Esophagus muscularis mucosa (tissue), 4 donors: ENCODE results near the gene OR5AU1. TPM values are rescaled to one million over a fixed set of nuclear protein-coding genes. Genes with fewer than 3 reads are reported as not detected.

Experiments used
- DNase-seq: peaks from one replicate; pipeline ENCODE4 v3.0.0-alpha.2; 2017; ENCODE audit errors: extremely low spot score
- H3K27ac ChIP-seq, 4 donors: fragments of 200-600 bp; sonication (generic); replicated peaks in 1 of 4; 1 replicate in 3 of 4; 2 replicates in 1 of 4; pipeline ENCODE4 v1.5.1; 2016 to 2019; ENCODE audit warnings: mild to moderate bottlenecking in 1 of 4
- H3K27me3 ChIP-seq, 4 donors: fragments of 200-600 bp; sonication (generic); one replicate each; pipeline versions ENCODE4 v1.5.1 to v1.6.0; 2016 to 2019
- H3K36me3 ChIP-seq, 4 donors: fragments of 200-600 bp; sonication (generic); one replicate each; pipeline ENCODE4 v1.5.1; 2016 to 2019
- H3K4me1 ChIP-seq, 4 donors: fragments of 200-600 bp; sonication (generic); one replicate each; pipeline ENCODE4 v1.5.1; 2016 to 2019
- H3K4me3 ChIP-seq, 4 donors: fragments of 200-600 bp; sonication (generic); 1 replicate in 2 of 4; 2 replicates in 2 of 4; pipeline ENCODE4 v1.5.1; 2016 to 2019; ENCODE audit warnings: mild to moderate bottlenecking in 4 of 4, moderate library complexity in 1 of 4
- H3K9me3 ChIP-seq, 4 donors: fragments of 200-600 bp; sonication (generic); 1 replicate in 3 of 4; 2 replicates in 1 of 4; pipeline ENCODE4 v1.5.1; 2016 to 2019
- EP300 ChIP-seq: sonication (generic); formaldehyde crosslinking; IDR thresholded peaks from one replicate; pipeline ENCODE4 v1.6.1; 2017; ENCODE audit warnings: antibody characterized with exemption
- POLR2A ChIP-seq: fragments of 450-650 bp; IDR thresholded peaks from one replicate; pipeline ENCODE4 v1.6.1; 2017; ENCODE audit warnings: antibody characterized with exemption, moderate library complexity, mild to moderate bottlenecking, low read depth
- POLR2AphosphoS5 ChIP-seq, 2 donors: sonication (generic); formaldehyde crosslinking; IDR thresholded peaks; one replicate each; pipeline ENCODE4 v1.6.1; 2017; ENCODE audit warnings: antibody characterized with exemption in 2 of 2
- WGBS: methylation state at CpG from one replicate; pipeline ENCODE4 v1.1.5; 2018; 5-methylcytosine and 5-hydroxymethylcytosine counted together
- intact Hi-C: fragments of 100-400 bp; cut with DNase I; formaldehyde crosslinking; loops from one replicate; pipeline ENCODE4 v1.15.1; 2023
- small RNA-seq, 3 donors: library from RNA; depleted of rRNA; stranded (forward); fragments of <200 nt; gene quantifications; one replicate each; pipeline ENCODE3, GENCODE V24; 2016
- total RNA-seq, 4 donors: library from RNA; depleted of rRNA; stranded (reverse); fragments of >200 nt; gene quantifications; one replicate each; pipeline versions ENCODE4 v1.1.0 to v1.2.1, GENCODE V29; 2016
- TF ChIP-seq, protein P1 (sequence below), 3 experiments: fragments of 200-600 bp in 2 of 3; fragments of 450-650 bp in 1 of 3; sonication (generic) in 2 of 3; IDR thresholded peaks; one replicate each; pipeline ENCODE4 v1.5.1; 2017 to 2019; ENCODE audit warnings: antibody characterized with exemption in 3 of 3, mild to moderate bottlenecking in 2 of 3, moderate library complexity in 1 of 3

Gene OR5AU1
- total RNA-seq, 4 donors from 2014 or later = not detected

DNA sequence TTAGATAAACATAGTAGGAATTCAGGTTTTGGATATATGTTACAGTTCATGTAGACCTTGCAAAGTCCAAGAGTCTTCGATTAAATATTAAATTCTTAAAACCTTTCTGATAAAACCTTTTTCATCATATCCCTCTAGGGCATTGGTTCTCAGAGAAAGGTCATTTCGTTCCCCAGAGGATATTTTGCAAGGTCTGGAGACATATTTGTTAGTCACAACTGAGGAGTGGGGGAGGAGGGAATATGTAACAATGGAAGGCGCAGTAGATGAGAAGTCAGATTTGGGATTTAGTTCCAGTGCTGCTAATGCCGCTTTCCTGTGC, 49.7 kb downstream of the OR5AU1 start:
- intact Hi-C loops = loop anchor here (10.0 kb wide), 1 partner anchor 641 kb away; the partner anchor contains the start of genes PIP4P1 and PNP
- H3K36me3 ChIP-seq = no peaks in the 10 kb centered on the region
- 59% methylated on average over 4 of the region's 4 CpGs for WGBS
- DNase-seq = no peak
- peaks cover 34 to 46% (median 44%) of the 10 kb centered on the region in 4 donors for H3K4me1 ChIP-seq
- H3K27ac ChIP-seq = peak overlapping the region; percentile 30 to 93 (median 58)
- H3K9me3 ChIP-seq = no peaks in the 10 kb centered on the region
- H3K4me3 ChIP-seq = no peak overlapping the region
- no peaks in the 10 kb centered on the region for H3K27me3 ChIP-seq
- no peak for TF ChIP-seq POLR2A
- TF ChIP-seq POLR2AphosphoS5 (IDR thresholded peaks at IDR 0.05) = peak in 1 of 2 donors; percentile 8

GRCh38 chr14:21105095-21105494, 50.8 kb downstream of the OR5AU1 start:
- no peak for DNase-seq
- 79% methylated on average over 8 of the region's 8 CpGs for WGBS
- H3K27me3 ChIP-seq = no peaks in the 10 kb centered on the region
- H3K4me1 ChIP-seq = peaks cover 34 to 48% (median 45%) of the 10 kb centered on the region in 4 donors
- no peak overlapping the region for H3K4me3 ChIP-seq
- no peaks in the 10 kb centered on the region for H3K9me3 ChIP-seq
- intact Hi-C loops = loop anchor here (2.0 to 10.0 kb wide), 2 partner anchors 36 to 640 kb away; partner anchors contain the start of genes PIP4P1 and PNP
- H3K27ac ChIP-seq = peak overlapping the region; percentile 93 to 99 (median 98)
- TF ChIP-seq EP300 (no peak), POLR2A (no peak), POLR2AphosphoS5 (IDR thresholded peaks at IDR 0.05) (no peak)
- TF ChIP-seq, protein P1, sequence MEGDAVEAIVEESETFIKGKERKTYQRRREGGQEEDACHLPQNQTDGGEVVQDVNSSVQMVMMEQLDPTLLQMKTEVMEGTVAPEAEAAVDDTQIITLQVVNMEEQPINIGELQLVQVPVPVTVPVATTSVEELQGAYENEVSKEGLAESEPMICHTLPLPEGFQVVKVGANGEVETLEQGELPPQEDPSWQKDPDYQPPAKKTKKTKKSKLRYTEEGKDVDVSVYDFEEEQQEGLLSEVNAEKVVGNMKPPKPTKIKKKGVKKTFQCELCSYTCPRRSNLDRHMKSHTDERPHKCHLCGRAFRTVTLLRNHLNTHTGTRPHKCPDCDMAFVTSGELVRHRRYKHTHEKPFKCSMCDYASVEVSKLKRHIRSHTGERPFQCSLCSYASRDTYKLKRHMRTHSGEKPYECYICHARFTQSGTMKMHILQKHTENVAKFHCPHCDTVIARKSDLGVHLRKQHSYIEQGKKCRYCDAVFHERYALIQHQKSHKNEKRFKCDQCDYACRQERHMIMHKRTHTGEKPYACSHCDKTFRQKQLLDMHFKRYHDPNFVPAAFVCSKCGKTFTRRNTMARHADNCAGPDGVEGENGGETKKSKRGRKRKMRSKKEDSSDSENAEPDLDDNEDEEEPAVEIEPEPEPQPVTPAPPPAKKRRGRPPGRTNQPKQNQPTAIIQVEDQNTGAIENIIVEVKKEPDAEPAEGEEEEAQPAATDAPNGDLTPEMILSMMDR (IDR thresholded peaks at IDR 0.05) = no peak
- no peaks in the 10 kb centered on the region for H3K36me3 ChIP-seq

Small RNA genes within 50 kb of the gene (small RNA-seq; reads per million reads assigned to genes)
- 0 reads per million in 3 donors for gene RNU6-252P

Other genes starting within 250 kb of the OR5AU1 start
- 1 to 10 TPM in 3 of 4 donors, not detected in 1; 1.7 to 3.8 (median 2.1) TPM for gene RNASE2, start 200.6 kb downstream of the OR5AU1 start, total RNA-seq
- 10 to 100 TPM; 39.8 to 57.4 (median 41.7) TPM for gene METTL17, start 166.1 kb downstream of the OR5AU1 start, total RNA-seq
- not detected for gene SLC39A2, start 156.8 kb downstream of the OR5AU1 start, total RNA-seq
- gene NDRG2, start 131.0 kb downstream of the OR5AU1 start, total RNA-seq = 100 to 1,000 TPM; 175 to 222 (median 201) TPM
- gene TPPP2, start 125.8 kb downstream of the OR5AU1 start, total RNA-seq = not detected
- gene RNASE13, start 121.3 kb downstream of the OR5AU1 start, total RNA-seq = not detected
- gene RNASE7, start 113.7 kb downstream of the OR5AU1 start, total RNA-seq = not detected
- not detected for gene RNASE8, start 98.2 kb downstream of the OR5AU1 start, total RNA-seq
- gene ARHGEF40, start 85.8 kb downstream of the OR5AU1 start, total RNA-seq = 10 to 100 TPM; 19.4 to 47.3 (median 27.0) TPM
- 100 to 1,000 TPM in 2 of 4 donors, 10 to 100 TPM in 2; 64.4 to 116 (median 94.3) TPM for gene ZNF219, start 57.4 kb downstream of the OR5AU1 start, total RNA-seq
- gene TMEM253, start 55.0 kb downstream of the OR5AU1 start, total RNA-seq = under 1 TPM in 1 of 4 donors, not detected in 3; 0.23 TPM
- gene HNRNPC, start 113.4 kb upstream of the OR5AU1 start, total RNA-seq = 100 to 1,000 TPM; 260 to 396 (median 292) TPM
- not detected for gene RPGRIP1, start 124.0 kb upstream of the OR5AU1 start, total RNA-seq
- gene SUPT16H, start 228.0 kb upstream of the OR5AU1 start, total RNA-seq = 10 to 100 TPM; 52.7 to 74.3 (median 60.5) TPM